HEK293 (cell line): Measurements from ENCODE around the gene SLC26A1.

Experiments used
- CTCF ChIA-PET: fragments of 350-600 bp; formaldehyde crosslinking; extraction: SDS; loops from one replicate; lab custom pipeline; 2021; ENCODE audit warnings: antibody characterized with exemption; lab: Yijun Ruan, JAX
- POLR2A ChIA-PET: fragments of 300-600 bp; formaldehyde crosslinking; extraction: SDS; loops from one replicate; lab custom pipeline; 2020; ENCODE audit warnings: antibody characterized with exemption, inconsistent platforms; lab: Yijun Ruan, JAX
- H3K27ac ChIP-seq: fragments of 200-500 bp; sonication (Bioruptor generic); 2 replicates; pipeline ENCODE4 v1.5.1; 2014; ENCODE audit warnings: low read depth, low read length, control low read depth, inconsistent platforms; ENCODE audit errors: extremely low read depth
- H3K36me3 ChIP-seq, 2 experiments: fragments of 200-500 bp in 1 of 2; sonication (Bioruptor generic) in 1 of 2; 1 replicate in 1 of 2; 2 replicates in 1 of 2; pipeline ENCODE4 v1.5.1; 2014 to 2017; ENCODE audit warnings: inconsistent platforms in 2 of 2, low read length in 2 of 2; ENCODE audit not compliant: control insufficient read depth in 2 of 2, insufficient read depth in 1 of 2
- H3K4me1 ChIP-seq: fragments of 200-500 bp; sonication (Bioruptor generic); 2 replicates; pipeline ENCODE4 v1.5.1; 2014; ENCODE audit warnings: mild to moderate bottlenecking, low read length, inconsistent platforms; ENCODE audit not compliant: control insufficient read depth, insufficient read depth
- H3K4me3 ChIP-seq: 2 replicates; pipeline ENCODE4 v1.5.1; 2011; ENCODE audit warnings: low read depth, mild to moderate bottlenecking, control low read depth, low read length, moderate library complexity
- H3K9me3 ChIP-seq: fragments of 200-500 bp; sonication (Bioruptor generic); 2 replicates; pipeline ENCODE4 v1.5.1; 2014; ENCODE audit warnings: low read depth, low read length, inconsistent platforms; ENCODE audit not compliant: control insufficient read depth, insufficient read depth
- BCL11B ChIP-seq: fragments of 450-650 bp; formaldehyde crosslinking; IDR thresholded peaks from 2 replicates; pipeline ENCODE4 v1.5.1; 2016; ENCODE audit warnings: low read depth, missing biosample characterization, missing genetic modification characterization
- GLIS2 ChIP-seq: fragments of 450-650 bp; formaldehyde crosslinking; IDR thresholded peaks from 2 replicates; pipeline ENCODE4 v1.5.1; 2016; ENCODE audit warnings: missing biosample characterization, missing genetic modification characterization
- KLF7 ChIP-seq: fragments of 450-650 bp; formaldehyde crosslinking; IDR thresholded peaks from 2 replicates; pipeline ENCODE4 v1.5.1; 2016; ENCODE audit warnings: missing biosample characterization, missing genetic modification characterization, borderline replicate concordance
- MYNN ChIP-seq: fragments of 450-650 bp; formaldehyde crosslinking; IDR thresholded peaks from 2 replicates; pipeline ENCODE4 v1.5.1; 2016; ENCODE audit warnings: missing biosample characterization, missing genetic modification characterization, borderline replicate concordance
- ZBTB8A ChIP-seq: fragments of 450-650 bp; formaldehyde crosslinking; IDR thresholded peaks from 2 replicates; pipeline ENCODE4 v1.5.1; 2016; ENCODE audit warnings: missing biosample characterization, missing genetic modification characterization
- ZFP41 ChIP-seq: fragments of 450-650 bp; formaldehyde crosslinking; IDR thresholded peaks from 2 replicates; pipeline ENCODE4 v1.5.1; 2016; ENCODE audit warnings: missing biosample characterization, missing genetic modification characterization, borderline replicate concordance
- ZIC2 ChIP-seq: fragments of 450-650 bp; formaldehyde crosslinking; IDR thresholded peaks from 2 replicates; pipeline ENCODE4 v1.5.1; 2016; ENCODE audit warnings: missing biosample characterization, missing genetic modification characterization
- ZNF133 ChIP-seq: fragments of 450-650 bp; formaldehyde crosslinking; IDR thresholded peaks from 2 replicates; pipeline ENCODE4 v1.5.1; 2016; ENCODE audit warnings: missing biosample characterization, missing genetic modification characterization
- ZNF23 ChIP-seq: fragments of 450-650 bp; formaldehyde crosslinking; IDR thresholded peaks from 2 replicates; pipeline ENCODE4 v1.5.1; 2016; ENCODE audit warnings: missing biosample characterization, missing genetic modification characterization, borderline replicate concordance
- ZNF324 ChIP-seq: fragments of 450-650 bp; formaldehyde crosslinking; IDR thresholded peaks from 2 replicates; pipeline ENCODE4 v1.5.1; 2016; ENCODE audit warnings: missing biosample characterization, missing genetic modification characterization
- ZNF416 ChIP-seq: fragments of 450-650 bp; formaldehyde crosslinking; IDR thresholded peaks from 2 replicates; pipeline ENCODE4 v1.5.1; 2016; ENCODE audit warnings: missing biosample characterization, missing genetic modification characterization
- ZNF426 ChIP-seq: fragments of 450-650 bp; formaldehyde crosslinking; IDR thresholded peaks from 2 replicates; pipeline ENCODE4 v1.5.1; 2017; ENCODE audit warnings: missing biosample characterization, missing genetic modification characterization, mild to moderate bottlenecking, inconsistent platforms, moderate library complexity
- ZNF510 ChIP-seq: fragments of 450-650 bp; formaldehyde crosslinking; IDR thresholded peaks from 2 replicates; pipeline ENCODE4 v1.5.1; 2018; ENCODE audit warnings: mild to moderate bottlenecking, missing genetic modification characterization, missing biosample characterization; ENCODE audit not compliant: insufficient replicate concordance
- TF ChIP-seq, protein P1 (sequence below): fragments of 450-650 bp; formaldehyde crosslinking; IDR thresholded peaks from 2 replicates; pipeline ENCODE4 v1.5.1; 2016; ENCODE audit warnings: missing biosample characterization, missing genetic modification characterization
- TF ChIP-seq, protein P2 (sequence below): sonication (generic); formaldehyde crosslinking; IDR thresholded peaks from 2 replicates; pipeline ENCODE4 v1.8.1; 2022; ENCODE audit warnings: mild to moderate bottlenecking, moderate library complexity, missing genetic modification reagents
- TF ChIP-seq, protein P3 (sequence below): fragments of 450-650 bp; formaldehyde crosslinking; IDR thresholded peaks from 2 replicates; pipeline ENCODE4 v1.5.1; 2017; ENCODE audit warnings: missing biosample characterization, missing genetic modification characterization

SLC26A1 gene

DNA sequence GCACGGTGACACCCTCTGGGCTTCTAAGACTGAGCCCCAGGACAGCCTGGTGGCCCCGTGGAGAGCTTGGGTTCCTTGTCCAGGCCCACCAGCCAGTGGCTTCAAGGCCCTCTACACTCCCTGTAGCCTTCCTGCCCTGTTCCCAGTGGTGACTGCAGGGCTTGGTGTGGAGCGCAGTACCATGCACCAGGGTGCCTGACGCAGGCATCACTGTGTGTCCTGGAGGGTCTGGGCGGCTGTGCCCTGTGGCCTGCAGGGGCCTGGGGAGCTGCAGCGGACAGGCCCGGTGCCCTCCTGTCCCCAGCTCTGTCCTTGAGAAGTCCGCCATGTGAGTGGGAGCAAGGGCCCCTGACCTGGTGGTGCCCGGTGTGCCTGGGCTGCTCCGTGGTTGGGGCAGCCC is 22.5 kb upstream of the SLC26A1 start:
- H3K9me3 ChIP-seq = no peaks in the 10 kb centered on the region
- ChIA-PET CTCF (no interaction called here), POLR2A (no interaction called here)
- no peak for TF ChIP-seq KLF7
- TF ChIP-seq ZNF23 (tag by site-specific recombination) = no peak
- no peak for TF ChIP-seq ZNF416 (tag by site-specific recombination)
- TF ChIP-seq ZNF133 = no peak
- 0 out of 2 replicates have a peak, but pooled peaks have one; percentile 8 for TF ChIP-seq ZBTB8A (tag by site-specific recombination)
- no peak for TF ChIP-seq MYNN (tag by site-specific recombination)
- TF ChIP-seq ZFP41 (tag by site-specific recombination) = no peak
- peaks cover 0 to 14% of the 10 kb centered on the region in 2 experiments; a peak in 1 of 3 replicates for H3K36me3 ChIP-seq
- no peak overlapping the region for H3K4me3 ChIP-seq
- H3K4me1 ChIP-seq = no peaks in the 10 kb centered on the region; the same call in 1 of the 2 replicates
- no peak overlapping the region for H3K27ac ChIP-seq

DNA sequence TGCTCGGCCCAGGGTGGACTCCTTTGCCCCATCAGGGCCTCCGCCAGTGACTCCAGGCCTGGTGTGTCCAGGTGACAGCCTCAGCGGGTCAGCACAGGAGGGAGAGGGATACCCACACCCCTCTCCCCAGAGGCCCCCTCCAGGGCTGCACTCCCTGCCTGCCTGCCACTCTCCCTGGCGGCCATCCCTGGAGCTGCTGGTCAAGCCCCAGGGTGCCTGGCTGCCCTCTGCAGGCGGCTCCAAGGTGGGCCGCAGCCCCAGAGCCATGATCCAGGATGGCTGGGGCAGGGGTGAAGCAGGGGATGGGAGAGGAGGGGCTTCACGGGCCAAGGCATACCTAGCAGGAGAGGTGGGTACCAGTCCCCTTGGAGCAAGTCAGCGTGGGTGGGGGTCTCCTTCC is 22.0 kb upstream of the SLC26A1 start:
- H3K27ac ChIP-seq = no peak overlapping the region
- no peaks in the 10 kb centered on the region for H3K9me3 ChIP-seq
- ChIA-PET POLR2A (no interaction called here), CTCF (no interaction called here)
- no peaks in the 10 kb centered on the region; the same call in 1 of the 2 replicates for H3K4me1 ChIP-seq
- peaks cover 0 to 14% of the 10 kb centered on the region in 2 experiments; a peak in 1 of 3 replicates for H3K36me3 ChIP-seq
- H3K4me3 ChIP-seq = no peak overlapping the region
- TF ChIP-seq ZIC2 (tag by site-specific recombination) (peak; percentile 66), ZNF510 (tag by site-specific recombination) (no peak), ZNF426 (no peak), GLIS2 (tag by site-specific recombination) (0 out of 2 replicates have a peak, but pooled peaks have one; percentile 10)
- TF ChIP-seq, protein P1, sequence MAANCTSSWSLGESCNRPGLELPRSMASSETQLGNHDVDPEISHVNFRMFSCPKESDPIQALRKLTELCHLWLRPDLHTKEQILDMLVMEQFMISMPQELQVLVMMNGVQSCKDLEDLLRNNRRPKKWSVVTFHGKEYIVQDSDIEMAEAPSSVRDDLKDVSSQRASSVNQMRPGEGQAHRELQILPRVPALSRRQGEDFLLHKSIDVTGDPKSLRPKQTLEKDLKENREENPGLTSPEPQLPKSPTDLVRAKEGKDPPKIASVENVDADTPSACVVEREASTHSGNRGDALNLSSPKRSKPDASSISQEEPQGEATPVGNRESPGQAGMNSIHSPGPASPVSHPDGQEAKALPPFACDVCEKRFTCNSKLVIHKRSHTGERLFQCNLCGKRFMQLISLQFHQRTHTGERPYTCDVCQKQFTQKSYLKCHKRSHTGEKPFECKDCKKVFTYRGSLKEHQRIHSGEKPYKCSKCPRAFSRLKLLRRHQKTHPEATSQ (tag by site-specific recombination) = no peak
- TF ChIP-seq, protein P2, sequence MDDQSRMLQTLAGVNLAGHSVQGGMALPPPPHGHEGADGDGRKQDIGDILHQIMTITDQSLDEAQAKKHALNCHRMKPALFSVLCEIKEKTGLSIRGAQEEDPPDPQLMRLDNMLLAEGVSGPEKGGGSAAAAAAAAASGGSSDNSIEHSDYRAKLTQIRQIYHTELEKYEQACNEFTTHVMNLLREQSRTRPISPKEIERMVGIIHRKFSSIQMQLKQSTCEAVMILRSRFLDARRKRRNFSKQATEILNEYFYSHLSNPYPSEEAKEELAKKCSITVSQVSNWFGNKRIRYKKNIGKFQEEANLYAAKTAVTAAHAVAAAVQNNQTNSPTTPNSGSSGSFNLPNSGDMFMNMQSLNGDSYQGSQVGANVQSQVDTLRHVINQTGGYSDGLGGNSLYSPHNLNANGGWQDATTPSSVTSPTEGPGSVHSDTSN = no peak
- TF ChIP-seq, protein P3, sequence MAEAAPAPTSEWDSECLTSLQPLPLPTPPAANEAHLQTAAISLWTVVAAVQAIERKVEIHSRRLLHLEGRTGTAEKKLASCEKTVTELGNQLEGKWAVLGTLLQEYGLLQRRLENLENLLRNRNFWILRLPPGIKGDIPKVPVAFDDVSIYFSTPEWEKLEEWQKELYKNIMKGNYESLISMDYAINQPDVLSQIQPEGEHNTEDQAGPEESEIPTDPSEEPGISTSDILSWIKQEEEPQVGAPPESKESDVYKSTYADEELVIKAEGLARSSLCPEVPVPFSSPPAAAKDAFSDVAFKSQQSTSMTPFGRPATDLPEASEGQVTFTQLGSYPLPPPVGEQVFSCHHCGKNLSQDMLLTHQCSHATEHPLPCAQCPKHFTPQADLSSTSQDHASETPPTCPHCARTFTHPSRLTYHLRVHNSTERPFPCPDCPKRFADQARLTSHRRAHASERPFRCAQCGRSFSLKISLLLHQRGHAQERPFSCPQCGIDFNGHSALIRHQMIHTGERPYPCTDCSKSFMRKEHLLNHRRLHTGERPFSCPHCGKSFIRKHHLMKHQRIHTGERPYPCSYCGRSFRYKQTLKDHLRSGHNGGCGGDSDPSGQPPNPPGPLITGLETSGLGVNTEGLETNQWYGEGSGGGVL (tag by site-specific recombination) = no peak

DNA sequence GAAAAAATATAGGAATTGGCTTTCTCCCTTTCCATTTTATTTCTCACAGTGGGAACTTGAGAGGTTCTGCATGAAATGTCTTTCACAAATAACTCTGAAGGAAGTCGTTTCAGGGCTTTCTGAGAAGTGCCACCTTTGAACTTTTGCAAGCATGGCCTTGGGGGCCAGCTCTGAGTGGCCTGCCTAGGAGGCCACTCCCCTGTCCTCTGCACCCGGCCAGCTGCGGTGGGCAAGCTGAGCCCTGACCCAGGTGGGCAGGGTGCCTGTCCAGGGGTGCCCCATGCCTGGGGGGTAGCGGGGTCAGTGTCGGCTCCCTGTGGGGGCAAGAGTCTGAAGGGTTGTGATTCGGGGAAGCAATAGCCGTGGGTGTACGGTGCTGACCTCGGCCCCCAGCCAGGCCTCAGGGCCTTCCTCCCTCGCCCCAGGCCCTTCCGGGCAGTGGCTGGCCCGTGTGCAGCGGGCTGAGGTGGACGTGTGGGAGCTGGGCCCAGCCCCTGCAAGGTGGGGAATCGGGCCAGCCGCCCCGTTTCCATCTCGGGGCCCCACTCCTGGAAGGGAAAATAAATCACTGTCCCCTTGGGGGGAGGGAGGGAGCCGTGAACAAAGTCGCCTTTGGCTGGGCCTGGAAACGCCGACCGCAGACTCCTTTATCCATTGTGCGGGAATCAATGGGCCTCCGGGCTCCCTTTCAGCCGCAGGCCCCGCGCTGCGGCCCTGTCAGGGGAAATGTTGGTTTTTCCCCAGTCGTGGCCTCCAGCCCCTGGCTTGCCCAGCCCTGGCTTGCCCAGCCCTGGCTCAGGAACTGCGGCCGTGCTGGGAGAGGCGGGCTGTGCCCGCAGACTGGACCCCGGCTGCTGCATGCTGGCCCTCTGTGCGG is 21.3 kb upstream of the SLC26A1 start:
- Histone ChIP-seq H3K4me1 (no peaks in the 10 kb centered on the region; the same call in 1 of the 2 replicates), H3K36me3 (peaks cover 0 to 14% of the 10 kb centered on the region in 2 experiments; a peak in 1 of 3 replicates)
- POLR2A ChIA-PET = no interaction called here

More for the DNA sequence above, 21.3 kb upstream of the SLC26A1 start:
- H3K27ac ChIP-seq = no peak overlapping the region
- H3K9me3 ChIP-seq = no peaks in the 10 kb centered on the region
- H3K4me3 ChIP-seq = no peak overlapping the region
- CTCF ChIA-PET = no interaction called here
- TF ChIP-seq BCL11B = 0 out of 2 replicates have a peak, but pooled peaks have one; percentile 47
- no peak for TF ChIP-seq ZNF324 (tag by site-specific recombination)
- TF ChIP-seq GLIS2 (tag by site-specific recombination) = peak; percentile 49
